SK-N-MC (cell line): ENCODE data around the gene USP44.

Experiments used
- EZH2 ChIP-seq: fragments of 200-600 bp; sonication (generic); IDR thresholded peaks from one replicate; pipeline ENCODE4 v1.6.1; 2017; ENCODE audit warnings: antibody characterized with exemption
- POLR2AphosphoS5 ChIP-seq: IDR thresholded peaks from 2 replicates; pipeline ENCODE4 v1.6.1; 2012; ENCODE audit warnings: mild to moderate bottlenecking, low read depth, low read length, borderline replicate concordance

DNA sequence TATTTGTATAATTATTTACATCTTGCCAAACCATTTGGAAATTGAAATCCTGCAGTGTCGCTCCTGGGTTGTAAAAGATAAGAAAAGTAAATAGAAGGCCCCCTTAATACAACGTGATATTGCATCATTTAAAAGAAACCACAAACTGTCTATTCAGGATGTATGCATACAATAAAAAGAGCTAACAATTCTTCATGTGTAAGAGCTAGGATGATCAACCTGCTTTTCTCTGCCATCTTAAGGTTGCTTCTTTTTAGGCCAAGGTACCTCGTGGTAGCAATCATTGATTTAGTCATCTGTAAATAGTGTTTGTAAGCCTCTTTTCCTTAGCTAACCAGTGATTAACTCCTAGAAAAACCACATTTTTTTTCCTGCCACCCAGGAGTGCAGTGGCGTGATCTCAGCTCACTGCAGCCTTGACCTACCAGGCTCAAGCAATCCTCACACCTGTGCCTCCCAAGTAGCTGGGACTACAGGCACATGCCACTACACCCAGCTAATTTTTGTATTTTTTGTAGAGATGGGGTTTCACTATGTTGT is 3.3 kb upstream of the USP44 start:
- TF ChIP-seq EZH2 (no peak), POLR2AphosphoS5 (no peak)
